GM12801 (cell line): ENCODE data around the gene HABP4.

Source experiments
- CTCF ChIP-seq: IDR thresholded peaks from one replicate; pipeline ENCODE4 v1.5.1; 2011; ENCODE audit warnings: control low read depth; ENCODE audit not compliant: insufficient read length; ENCODE audit errors: extremely low read depth

Gene HABP4

DNA sequence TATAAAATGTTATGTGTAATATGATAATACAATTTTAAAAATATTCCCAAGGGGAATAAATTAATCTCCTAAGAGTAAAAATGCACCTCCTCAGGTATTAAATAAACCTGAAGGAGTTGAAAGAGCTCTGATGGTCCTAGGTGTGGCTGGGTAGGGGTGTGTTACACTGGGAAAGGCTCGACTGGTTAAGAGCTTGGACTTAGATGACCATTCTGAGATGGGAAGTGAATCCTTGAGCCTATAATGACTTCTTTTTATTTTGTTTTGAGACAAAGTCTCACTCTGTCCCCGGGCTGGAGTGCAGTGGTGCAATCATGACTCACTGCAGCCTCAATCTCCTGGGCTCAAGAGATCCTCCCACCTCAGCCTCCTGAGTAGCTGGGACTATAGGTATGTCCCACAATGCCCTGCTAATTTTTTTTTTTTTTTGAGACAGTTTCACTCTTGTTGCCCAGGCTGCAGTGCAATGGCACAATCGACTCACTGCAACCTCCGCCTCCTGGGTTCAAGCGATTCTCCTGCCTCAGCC is 9.2 kb upstream of the HABP4 start:
- TF ChIP-seq CTCF, result no peak

DNA sequence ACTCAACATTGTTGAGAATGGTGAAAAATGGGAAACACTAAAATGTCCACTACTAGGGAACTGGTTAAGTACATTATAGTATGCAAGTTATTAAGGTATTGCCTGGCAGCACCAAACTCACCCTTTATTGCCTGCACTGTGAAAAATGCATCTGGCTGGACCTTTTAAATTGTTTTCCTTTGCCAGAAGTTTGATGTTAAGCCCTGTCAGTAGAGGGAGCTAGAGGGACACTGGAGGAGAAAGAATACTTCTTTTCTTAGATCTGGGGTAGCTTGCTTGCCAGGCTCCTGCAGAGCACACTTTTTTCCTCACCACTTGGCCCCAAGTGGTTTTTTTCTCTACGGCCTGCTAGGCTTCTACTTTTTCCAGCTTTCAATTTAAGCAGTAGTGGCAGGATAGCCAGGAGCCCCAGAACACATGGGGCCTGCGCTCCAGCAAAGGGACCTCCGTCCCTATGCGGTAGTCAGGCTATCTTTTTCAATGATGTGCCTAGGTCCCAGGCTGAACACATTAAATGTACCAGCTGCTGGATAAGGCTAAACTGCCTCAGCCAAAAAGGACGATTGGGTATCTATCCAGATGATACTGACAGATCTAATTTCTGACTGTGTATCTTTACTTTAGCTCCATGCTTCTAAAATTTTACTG is 8.0 kb upstream of the HABP4 start:
- TF ChIP-seq CTCF, result no peak

GRCh38 chr9:96442491-96442890 is 7.5 kb upstream of the HABP4 start:
- TF ChIP-seq CTCF, result no peak

DNA sequence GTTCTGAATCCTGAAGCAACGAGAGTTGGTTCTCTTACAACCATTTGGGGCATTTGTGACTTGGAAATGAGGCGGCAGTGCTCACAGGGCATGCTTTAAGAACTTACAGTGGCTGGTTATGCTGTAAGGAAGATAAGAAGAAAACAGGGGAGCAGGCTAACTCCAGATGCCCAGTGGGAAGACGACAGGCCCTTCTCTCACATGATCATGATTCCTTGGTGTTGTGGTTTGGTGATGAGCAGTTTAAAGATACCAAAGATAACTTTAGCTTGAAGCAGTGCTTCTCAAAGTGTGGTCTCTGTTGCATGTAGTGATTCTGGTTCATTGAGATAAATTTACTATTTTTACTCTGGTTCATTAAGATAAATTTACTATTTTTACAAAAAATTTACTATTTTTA is 2.6 kb upstream of the HABP4 start:
- no peak for TF ChIP-seq CTCF

- TF ChIP-seq CTCF, result no peak
These were observed 1.3 kb upstream of the HABP4 start for GRCh38 chr9:96448546-96449170.

- TF ChIP-seq CTCF, result no peak
These were observed 485 bp upstream of the HABP4 start for GRCh38 chr9:96449523-96449844.

DNA sequence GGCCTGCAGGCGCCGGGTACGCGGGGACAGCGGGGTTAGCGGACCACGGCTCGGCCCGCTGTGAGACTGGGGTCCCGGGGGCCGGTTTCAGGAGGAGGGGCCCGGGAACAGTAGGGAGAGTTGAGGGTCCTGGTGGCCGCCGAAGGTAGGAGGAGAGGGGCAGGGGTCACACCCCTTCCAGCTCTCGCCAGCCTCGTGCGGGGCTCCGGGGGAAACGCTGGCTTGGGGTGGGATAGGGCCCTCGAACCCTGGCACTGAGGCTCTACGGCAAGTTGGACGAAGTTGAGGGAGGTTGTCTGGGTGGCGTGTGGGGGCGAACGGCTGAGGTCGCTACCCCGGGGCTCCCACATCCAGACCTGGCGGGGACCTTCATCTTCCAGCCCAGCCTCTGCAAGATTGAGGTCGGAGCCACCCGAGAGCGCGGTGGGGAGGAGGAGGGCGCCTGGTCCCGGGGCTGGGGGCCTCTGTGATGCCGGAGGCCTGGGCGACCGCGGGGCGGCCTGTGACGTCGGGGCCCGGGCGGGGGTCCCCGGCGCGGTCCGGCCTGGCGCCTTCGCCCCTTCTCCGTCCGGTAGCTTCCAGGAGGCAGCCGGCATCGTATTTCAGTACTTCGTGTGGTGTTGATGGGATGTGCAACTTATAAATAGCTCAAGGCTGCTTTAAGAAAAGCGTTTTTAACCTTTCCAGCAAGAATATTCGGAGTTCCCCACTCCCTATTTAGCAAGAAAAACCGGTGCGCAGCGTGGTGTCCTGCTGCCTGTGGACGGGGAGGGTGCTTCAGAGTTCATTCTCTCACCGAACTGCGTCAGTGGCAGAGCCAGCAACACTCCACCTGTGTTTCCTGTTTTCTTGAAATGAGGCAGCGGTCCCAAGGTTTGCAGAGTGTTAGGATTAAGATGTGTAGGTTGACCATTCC is 902 bp downstream of the HABP4 start:
- TF ChIP-seq CTCF, result no peak
